Panc1 (cell line): ENCODE results near the gene FBXO10. TPM values are rescaled to one million over a fixed set of nuclear protein-coding genes. Genes with fewer than 3 reads are reported as not detected.

Experiments
- ATAC-seq: fragments of 200-7000 bp; cut with Tn5 transposase; 2 replicates; pipeline ENCODE4 v1.9.1; 2020; ENCODE audit warnings: mild to moderate bottlenecking, moderate library complexity
- BruUV-seq: library from RNA; stranded (reverse); fragments of 400-500 nt; replicated peaks from 2 replicates; lab custom pipeline; 2021; lab: Mats Ljungman, UMichigan
- CTCF ChIA-PET: fragments of 300-600 bp; sonication (Branson Sonifier 250); formaldehyde crosslinking; loops from one replicate; lab custom pipeline; 2022; ENCODE audit warnings: antibody characterized with exemption; lab: Charles Lee
- POLR2A ChIA-PET: fragments of 300-600 bp; sonication (Branson Sonifier 250); formaldehyde crosslinking; loops from one replicate; lab custom pipeline; 2022; ENCODE audit warnings: antibody characterized with exemption; lab: Charles Lee
- DNase-seq: peaks from one replicate; pipeline ENCODE4 v3.0.0-alpha.2; 2010; ENCODE audit warnings: low read depth, low spot score
- H3K27ac ChIP-seq: 2 replicates; pipeline ENCODE4 v1.5.1; 2011; ENCODE audit warnings: mild to moderate bottlenecking, low read length, inconsistent platforms
- H3K27me3 ChIP-seq: fragments of 200-500 bp; sonication (Bioruptor generic); 2 replicates; pipeline ENCODE4 v1.6.0; 2014; ENCODE audit warnings: low read length, inconsistent platforms; ENCODE audit not compliant: control insufficient read depth, insufficient read depth
- H3K36me3 ChIP-seq: fragments of 200-500 bp; sonication (Bioruptor generic); 2 replicates; pipeline ENCODE4 v1.5.1; 2014; ENCODE audit warnings: inconsistent platforms, mild to moderate bottlenecking, low read length, moderate library complexity; ENCODE audit not compliant: control insufficient read depth, insufficient read depth
- H3K4me1 ChIP-seq: 2 replicates; pipeline ENCODE4 v1.5.1; 2011; ENCODE audit warnings: inconsistent platforms, mild to moderate bottlenecking, low read length, moderate library complexity; ENCODE audit not compliant: control insufficient read depth, insufficient read depth
- H3K4me3 ChIP-seq, 2 experiments: 2 replicates each; pipeline ENCODE4 v1.5.1; 2011 to 2012; ENCODE audit warnings: low read depth in 2 of 2, low read length in 2 of 2, mild to moderate bottlenecking in 2 of 2, inconsistent platforms in 1 of 2, moderate library complexity in 1 of 2
- H3K9me3 ChIP-seq: fragments of 200-500 bp; sonication (Bioruptor generic); 2 replicates; pipeline ENCODE4 v1.5.1; 2014; ENCODE audit warnings: low read depth, mild to moderate bottlenecking, inconsistent platforms, low read length, moderate library complexity; ENCODE audit not compliant: control insufficient read depth, insufficient read depth
- POLR2AphosphoS5 ChIP-seq: IDR thresholded peaks from 2 replicates; pipeline ENCODE4 v1.6.1; 2012; ENCODE audit warnings: mild to moderate bottlenecking, low read depth, low read length, moderate library complexity
- REST ChIP-seq, 2 experiments: IDR thresholded peaks; 2 replicates each; pipeline ENCODE4 v1.6.1; 2011 to 2012; ENCODE audit warnings: low read depth in 2 of 2, control low read depth in 1 of 2, low read length in 1 of 2, mild to moderate bottlenecking in 1 of 2, moderate library complexity in 1 of 2; ENCODE audit not compliant: insufficient read depth in 1 of 2
- SIN3A ChIP-seq: IDR thresholded peaks from 2 replicates; pipeline ENCODE4 v1.6.1; 2012; ENCODE audit warnings: low read depth, mild to moderate bottlenecking, low read length, moderate library complexity, borderline replicate concordance; ENCODE audit not compliant: insufficient read depth
- TCF7L2 ChIP-seq: IDR thresholded peaks from 2 replicates; pipeline ENCODE4 v1.6.1; 2011; ENCODE audit warnings: mild to moderate bottlenecking, low read depth, low read length, inconsistent platforms
- in situ Hi-C: cut with HindIII; loops from 2 replicates; pipeline ENCODE4 v1.10.0; 2016; ENCODE audit warnings: low sequenced_read_pairs, low pct_unique_long_range_greater_than_20kb
- intact Hi-C: fragments of 100-400 bp; cut with micrococcal nuclease; formaldehyde crosslinking; loops from one replicate; pipeline ENCODE4 v1.10.0; 2022; ENCODE audit not compliant: unreplicated experiment
- total RNA-seq: library from RNA; stranded (reverse); gene quantifications from one replicate; pipeline ENCODE4 v1.2.1, GENCODE V29; 2021; ENCODE audit not compliant: unreplicated experiment
- TF ChIP-seq, protein P1 (sequence below): fragments of 450-650 bp; IDR thresholded peaks from 2 replicates; pipeline ENCODE4 v1.5.1; 2017; ENCODE audit warnings: mild to moderate bottlenecking

FBXO10 gene
- total RNA-seq, 1 experiment from 2014 or later: 39.8 TPM

GRCh38 chr9:37621273-37622121, 45.3 kb upstream of the FBXO10 start:
- no peaks in the 10 kb centered on the region for H3K9me3 ChIP-seq
- ChIA-PET POLR2A (no interaction called here), CTCF (no interaction called here)
- no peak for DNase-seq
- no peak for TF ChIP-seq SIN3A
- no peak for TF ChIP-seq POLR2AphosphoS5
- TF ChIP-seq, protein P1, sequence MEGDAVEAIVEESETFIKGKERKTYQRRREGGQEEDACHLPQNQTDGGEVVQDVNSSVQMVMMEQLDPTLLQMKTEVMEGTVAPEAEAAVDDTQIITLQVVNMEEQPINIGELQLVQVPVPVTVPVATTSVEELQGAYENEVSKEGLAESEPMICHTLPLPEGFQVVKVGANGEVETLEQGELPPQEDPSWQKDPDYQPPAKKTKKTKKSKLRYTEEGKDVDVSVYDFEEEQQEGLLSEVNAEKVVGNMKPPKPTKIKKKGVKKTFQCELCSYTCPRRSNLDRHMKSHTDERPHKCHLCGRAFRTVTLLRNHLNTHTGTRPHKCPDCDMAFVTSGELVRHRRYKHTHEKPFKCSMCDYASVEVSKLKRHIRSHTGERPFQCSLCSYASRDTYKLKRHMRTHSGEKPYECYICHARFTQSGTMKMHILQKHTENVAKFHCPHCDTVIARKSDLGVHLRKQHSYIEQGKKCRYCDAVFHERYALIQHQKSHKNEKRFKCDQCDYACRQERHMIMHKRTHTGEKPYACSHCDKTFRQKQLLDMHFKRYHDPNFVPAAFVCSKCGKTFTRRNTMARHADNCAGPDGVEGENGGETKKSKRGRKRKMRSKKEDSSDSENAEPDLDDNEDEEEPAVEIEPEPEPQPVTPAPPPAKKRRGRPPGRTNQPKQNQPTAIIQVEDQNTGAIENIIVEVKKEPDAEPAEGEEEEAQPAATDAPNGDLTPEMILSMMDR: no peak
- no peak for TF ChIP-seq TCF7L2
- TF ChIP-seq REST (IDR thresholded peaks at IDR 0.05; ENCODE audit: insufficient read depth in 1 of 2, low read depth in 2 of 2, low read length in 1 of 2): no peak
- ATAC-seq: no peak
- no peaks in the 10 kb centered on the region for H3K4me1 ChIP-seq
- in situ Hi-C loops: no loop called here
- intact Hi-C loops: no loop called here
- no peaks in the 10 kb centered on the region for H3K36me3 ChIP-seq
- H3K4me3 ChIP-seq: no peak overlapping the region
- BruUV-seq: no TSS peak
- H3K27ac ChIP-seq: no peak overlapping the region
- no peaks in the 10 kb centered on the region; the same call in 1 of the 2 replicates for H3K27me3 ChIP-seq

DNA sequence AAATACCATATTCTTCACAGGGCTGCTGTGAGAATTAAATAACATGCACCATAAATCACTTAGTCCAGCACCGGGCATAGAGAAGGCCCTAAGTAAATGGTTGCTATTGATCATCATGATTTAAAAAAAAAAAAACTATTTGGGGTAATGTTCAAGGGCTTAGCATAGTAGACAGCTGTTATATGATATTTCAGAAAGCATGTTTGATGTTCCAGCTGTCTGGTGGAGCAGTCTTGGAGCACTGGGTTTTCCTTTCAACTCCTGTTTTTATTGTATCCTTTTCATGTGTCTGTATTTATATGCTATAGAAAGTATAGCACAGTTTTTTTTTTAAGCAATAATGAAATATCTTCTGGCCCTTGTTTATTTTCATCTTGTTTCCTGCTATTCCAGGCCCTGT, 44.2 kb upstream of the FBXO10 start:
- BruUV-seq: no TSS peak
- in situ Hi-C loops: no loop called here
- CTCF ChIA-PET: no interaction called here
- Histone ChIP-seq H3K4me3 (no peak overlapping the region), H3K36me3 (no peaks in the 10 kb centered on the region), H3K9me3 (no peaks in the 10 kb centered on the region), H3K27me3 (no peaks in the 10 kb centered on the region; the same call in 1 of the 2 replicates), H3K4me1 (no peaks in the 10 kb centered on the region), H3K27ac (no peak overlapping the region)
- ATAC-seq (no peak), DNase-seq (no peak)
- POLR2A ChIA-PET: no interaction called here
- TF ChIP-seq TCF7L2: no peak
- TF ChIP-seq, protein P1: no peak
- no peak for TF ChIP-seq SIN3A
- no peak for TF ChIP-seq REST (IDR thresholded peaks at IDR 0.05; ENCODE audit: insufficient read depth in 1 of 2, low read depth in 2 of 2, low read length in 1 of 2)
- no peak for TF ChIP-seq POLR2AphosphoS5
- intact Hi-C loops: no loop called here
